SK-N-SH (cell line): ENCODE results near the gene DEFB131B. TPM values are rescaled to one million over a fixed set of nuclear protein-coding genes. Genes with fewer than 3 reads are reported as not detected.
"Not testable (repeated sequence)": the region's sequence is repeated elsewhere in the genome, so short reads cannot be mapped to it uniquely, and the experiment has no call there.

ENCODE experiments used
- CTCF ChIA-PET: fragments of 300-600, 350-600 bp; formaldehyde crosslinking; extraction: SDS; loops from one replicate; lab custom pipeline; 2021; lab: Yijun Ruan, JAX
- POLR2A ChIA-PET: fragments of 350-600 bp; sonication (Branson Sonifier 250); formaldehyde crosslinking; extraction: SDS; loops from one replicate; lab custom pipeline; 2020; ENCODE audit warnings: antibody characterized with exemption, inconsistent platforms; lab: Yijun Ruan, JAX
- DNase-seq: peaks from one replicate; pipeline ENCODE4 v3.0.0; 2012
- H2AFZ ChIP-seq: fragments of 200-600 bp; sonication (generic); 2 replicates; pipeline ENCODE4 v1.8.1; 2016; ENCODE audit warnings: antibody characterized with exemption, mild to moderate bottlenecking, low read depth
- H3F3A ChIP-seq: fragments of 200-600 bp; sonication (generic); replicated peaks from 2 replicates; pipeline ENCODE3; 2016; ENCODE audit warnings: antibody characterized with exemption, mild to moderate bottlenecking; ENCODE audit not compliant: insufficient read depth
- H3K27ac ChIP-seq, 2 experiments: fragments of 200-500 bp in 1 of 2; fragments of 200-600 bp in 1 of 2; sonication (Bioruptor generic) in 1 of 2; sonication (generic), shearing (Covaris generic) in 1 of 2; 2 replicates each; pipeline versions ENCODE4 v1.5.1 to v1.6.1; 2014 to 2016; ENCODE audit warnings: low read depth in 2 of 2, inconsistent platforms in 1 of 2, low read length in 1 of 2, mild to moderate bottlenecking in 1 of 2, mixed read lengths in 1 of 2
- H3K27me3 ChIP-seq: fragments of 200-600 bp; sonication (generic), shearing (Covaris generic); 2 replicates; pipeline ENCODE4 v1.6.1; 2016; ENCODE audit warnings: mixed run types; ENCODE audit not compliant: insufficient read depth
- H3K36me3 ChIP-seq, 2 experiments: fragments of 200-500 bp in 1 of 2; fragments of 200-600 bp in 1 of 2; sonication (Bioruptor generic) in 1 of 2; sonication (generic) in 1 of 2; replicated peaks in 1 of 2; 2 replicates each; pipeline versions ENCODE3 to v1.5.1; 2014 to 2016; ENCODE audit warnings: low read length in 1 of 2, mild to moderate bottlenecking in 1 of 2; ENCODE audit not compliant: insufficient read depth in 2 of 2, control insufficient read depth in 1 of 2
- H3K4me1 ChIP-seq, 2 experiments: fragments of 200-500 bp in 1 of 2; fragments of 200-600 bp in 1 of 2; sonication (Bioruptor generic) in 1 of 2; sonication (generic), shearing (Covaris generic) in 1 of 2; 2 replicates each; pipeline versions ENCODE4 v1.5.1 to v1.6.1; 2014 to 2016; ENCODE audit warnings: low read depth in 1 of 2, low read length in 1 of 2, mixed run types in 1 of 2; ENCODE audit not compliant: insufficient read depth in 2 of 2, control insufficient read depth in 1 of 2
- H3K4me2 ChIP-seq: fragments of 200-600 bp; sonication (generic), shearing (Covaris generic); 2 replicates; pipeline ENCODE4 v1.6.1; 2017; ENCODE audit warnings: mixed run types
- H3K4me3 ChIP-seq, 2 experiments: fragments of 200-500 bp in 1 of 2; fragments of 200-600 bp in 1 of 2; sonication (Bioruptor generic) in 1 of 2; sonication (generic), shearing (Covaris generic) in 1 of 2; 2 replicates each; pipeline versions ENCODE4 v1.5.1 to v1.8.1; 2014 to 2016; ENCODE audit warnings: low read depth in 2 of 2, inconsistent platforms in 1 of 2, low read length in 1 of 2, mild to moderate bottlenecking in 1 of 2, mixed read lengths in 1 of 2, moderate library complexity in 1 of 2
- H3K79me2 ChIP-seq: fragments of 200-600 bp; sonication (generic); 2 replicates; pipeline ENCODE4 v1.8.1; 2017; ENCODE audit warnings: mild to moderate bottlenecking; ENCODE audit not compliant: insufficient read depth
- H3K9ac ChIP-seq: fragments of 200-600 bp; sonication (generic); 2 replicates; pipeline ENCODE4 v1.6.1; 2017; ENCODE audit warnings: mixed run types
- H3K9me2 ChIP-seq: fragments of 200-600 bp; sonication (generic); 2 replicates; pipeline ENCODE4 v1.6.1; 2017; ENCODE audit warnings: mixed run types
- H3K9me3 ChIP-seq: fragments of 200-600 bp; sonication (generic); 2 replicates; pipeline ENCODE4 v1.6.1; 2017; ENCODE audit warnings: mixed run types, mild to moderate bottlenecking, moderate library complexity
- H4K20me1 ChIP-seq: fragments of 200-600 bp; sonication (generic); 2 replicates; pipeline ENCODE4 v1.6.1; 2017; ENCODE audit warnings: mild to moderate bottlenecking, mixed run types; ENCODE audit not compliant: insufficient read depth
- CHD2 ChIP-seq: fragments of 150-350 bp; IDR thresholded peaks from 2 replicates; pipeline ENCODE4 v1.6.1; 2018; ENCODE audit warnings: low read length; ENCODE audit not compliant: partially characterized antibody
- ELF1 ChIP-seq: IDR thresholded peaks from 2 replicates; pipeline ENCODE4 v1.4.0; 2012
- EP300 ChIP-seq, 2 experiments: IDR thresholded peaks; 2 replicates each; pipeline versions ENCODE4 v1.4.0 to v1.6.1; 2012; ENCODE audit warnings: borderline replicate concordance in 1 of 2, low read depth in 1 of 2, low read length in 1 of 2
- EZH2phosphoT487 ChIP-seq: fragments of 200-600 bp; sonication (generic); IDR thresholded peaks from 2 replicates; pipeline ENCODE4 v1.6.1; 2017; ENCODE audit warnings: low read depth, mixed run types, mild to moderate bottlenecking, antibody characterized with exemption, moderate library complexity, borderline replicate concordance
- FOXM1 ChIP-seq: IDR thresholded peaks from 2 replicates; pipeline ENCODE4 v1.4.0; 2012; ENCODE audit warnings: low read depth, mild to moderate bottlenecking
- GABPA ChIP-seq: IDR thresholded peaks from 2 replicates; pipeline ENCODE4 v1.4.0; 2012; ENCODE audit warnings: low read depth, mild to moderate bottlenecking
- MAX ChIP-seq: IDR thresholded peaks from 2 replicates; pipeline ENCODE4 v1.4.0; 2012; ENCODE audit warnings: low read depth
- MEF2A ChIP-seq: IDR thresholded peaks from 2 replicates; pipeline ENCODE4 v1.4.0; 2012; ENCODE audit warnings: low read depth, borderline replicate concordance
- MXI1 ChIP-seq: IDR thresholded peaks from 2 replicates; pipeline ENCODE4 v1.6.1; 2012; ENCODE audit warnings: mild to moderate bottlenecking, low read depth, low read length, improper control_type of control experiment
- NFIC ChIP-seq: IDR thresholded peaks from 2 replicates; pipeline ENCODE4 v1.4.0; 2012; ENCODE audit warnings: borderline replicate concordance
- RAD21 ChIP-seq: IDR thresholded peaks from 2 replicates; pipeline ENCODE4 v1.6.1; 2012; ENCODE audit warnings: mild to moderate bottlenecking, low read length
- RCOR1 ChIP-seq: fragments of 150-350 bp; IDR thresholded peaks from 2 replicates; pipeline ENCODE4 v1.6.1; 2017; ENCODE audit warnings: antibody characterized with exemption, low read length
- REST ChIP-seq: IDR thresholded peaks from 2 replicates; pipeline ENCODE4 v1.6.1; 2012; ENCODE audit warnings: mild to moderate bottlenecking, low read depth, low read length, moderate library complexity
- SMC3 ChIP-seq: IDR thresholded peaks from 2 replicates; pipeline ENCODE4 v1.6.1; 2012; ENCODE audit warnings: low read depth, low read length, improper control_type of control experiment
- TCF12 ChIP-seq: IDR thresholded peaks from 2 replicates; pipeline ENCODE4 v1.4.0; 2012
- TEAD4 ChIP-seq: IDR thresholded peaks from 2 replicates; pipeline ENCODE4 v1.4.0; 2012; ENCODE audit warnings: mild to moderate bottlenecking, borderline replicate concordance; ENCODE audit not compliant: insufficient read depth
- ZBTB33 ChIP-seq: IDR thresholded peaks from 2 replicates; pipeline ENCODE4 v1.4.0; 2012; ENCODE audit warnings: low read depth, borderline replicate concordance
- WGBS: methylation state at CpG from one replicate; pipeline ENCODE4 v1.1.6; 2017; ENCODE audit warnings: low lambda C conversion rate; 5-methylcytosine and 5-hydroxymethylcytosine counted together
- polyA plus RNA-seq, 3 experiments: library from polyadenylated mRNA; depleted of rRNA; stranded (reverse); fragments of >200 nt; gene quantifications; 2 replicates each; pipeline ENCODE4 v1.2.3, GENCODE V29; 2012

The DEFB131B gene
- polyA plus RNA-seq, 1 of the 3 experiments (the other 2 are of a cell fraction) = not detected

- H3K9me3 ChIP-seq, H3K4me2 ChIP-seq, H3K9ac ChIP-seq, H2AFZ ChIP-seq, H3K4me1 ChIP-seq, H3K27ac ChIP-seq, H3K36me3 ChIP-seq, H3K79me2 ChIP-seq, DNase-seq, H3F3A ChIP-seq, H3K27me3 ChIP-seq, CTCF ChIA-PET, H4K20me1 ChIP-seq, POLR2A ChIA-PET, H3K4me3 ChIP-seq, H3K9me2 ChIP-seq: not testable (repeated sequence)
- WGBS = 84% methylated on average over 11 of the region's 14 CpGs
Measured at GRCh38 chr11:71901137-71901536, 22.9 kb downstream of the DEFB131B start.

GRCh38 chr11:71908218-71908617 lies 30.0 kb downstream of the DEFB131B start:
- Histone ChIP-seq H4K20me1 (no peaks in the 10 kb centered on the region), H3K9me2 (no peaks in the 10 kb centered on the region), H3K79me2 (no peaks in the 10 kb centered on the region), H3K4me2 (no peak overlapping the region), H3K27ac (no peak overlapping the region), H2AFZ (no peak overlapping the region), H3K9me3 (no peaks in the 10 kb centered on the region), H3K4me3 (no peak overlapping the region), H3K27me3 (no peaks in the 10 kb centered on the region), H3K4me1 (no peaks in the 10 kb centered on the region; a peak in 1 of 4 replicates), H3F3A (peaks cover 1% of the 10 kb centered on the region), H3K9ac (no peak overlapping the region), H3K36me3 (peaks cover 0 to 2% of the 10 kb centered on the region in 2 experiments)
- ChIA-PET POLR2A (no interaction called here), CTCF (interaction anchor here (1.1 kb wide), 1 partner anchor 108 kb away, joined by 3 read pairs; no protein-coding TSS in a partner anchor)
- DNase-seq = no peak
- 79% methylated on average over 9 of the region's 9 CpGs for whole genome bisulfite sequencing
- TF ChIP-seq MAX = no peak
- TF ChIP-seq MEF2A = no peak
- no peak for TF ChIP-seq FOXM1
- no peak for TF ChIP-seq GABPA
- no peak for TF ChIP-seq TEAD4
- no peak for TF ChIP-seq EZH2phosphoT487
- TF ChIP-seq EP300 (IDR thresholded peaks at IDR 0.05; ENCODE audit: borderline replicate concordance in 1 of 2, low read depth in 1 of 2, low read length in 1 of 2) = no peak
- TF ChIP-seq NFIC = no peak
- no peak for TF ChIP-seq REST
- TF ChIP-seq RAD21 = no peak
- no peak for TF ChIP-seq MXI1
- no peak for TF ChIP-seq SMC3
- TF ChIP-seq ELF1 = no peak
- TF ChIP-seq CHD2 = no peak
- no peak for TF ChIP-seq ZBTB33
- no peak for TF ChIP-seq TCF12
- no peak for TF ChIP-seq RCOR1

- peaks cover 14% of the 10 kb centered on the region for H3F3A ChIP-seq
- H3K79me2 ChIP-seq, H3K27ac ChIP-seq, CTCF ChIA-PET, H3K4me1 ChIP-seq, H3K27me3 ChIP-seq, H3K4me3 ChIP-seq, H3K9me3 ChIP-seq, H3K4me2 ChIP-seq, H3K9ac ChIP-seq, POLR2A ChIA-PET, DNase-seq, H3K36me3 ChIP-seq, H3K9me2 ChIP-seq, H4K20me1 ChIP-seq, H2AFZ ChIP-seq: not testable (repeated sequence)
- 86% methylated on average over 3 of the region's 5 CpGs for WGBS
Measured at GRCh38 chr11:71910775-71911174, 32.5 kb downstream of the DEFB131B start.
